GM21528 (cell line): ENCODE results near the gene ANP32B.

Experiments used
- ATAC-seq: cut with Tn5 transposase; IDR thresholded peaks from one replicate; pipeline ENCODE4 v1.9.1; 2021; ENCODE audit warnings: mild to moderate bottlenecking, moderate library complexity; ENCODE audit not compliant: unreplicated experiment, low FRiP score

ANP32B gene

GRCh38 chr9:98020476-98021145 is 37.5 kb downstream of the ANP32B start:
- ATAC-seq: no peak

GRCh38 chr9:98021306-98022040 is 38.3 kb downstream of the ANP32B start:
- no peak for ATAC-seq

GRCh38 chr9:98022447-98022846 is 39.3 kb downstream of the ANP32B start:
- ATAC-seq: no peak

GRCh38 chr9:98024702-98025101 is 41.6 kb downstream of the ANP32B start:
- no peak for ATAC-seq

GRCh38 chr9:98031169-98031568 is 48.0 kb downstream of the ANP32B start:
- no peak for ATAC-seq

GRCh38 chr9:98031935-98032334 is 48.8 kb downstream of the ANP32B start:
- ATAC-seq: no peak

GRCh38 chr9:98034593-98035546 is 51.7 kb downstream of the ANP32B start:
- ATAC-seq: peak; percentile 67

GRCh38 chr9:98037357-98037756 is 54.2 kb downstream of the ANP32B start:
- ATAC-seq: no peak

- ATAC-seq: no peak
Measured at GRCh38 chr9:98038958-98039357, 55.8 kb downstream of the ANP32B start.

- ATAC-seq: no peak
Measured at GRCh38 chr9:98039607-98040017, 56.5 kb downstream of the ANP32B start.

GRCh38 chr9:98040212-98040611 is 57.1 kb downstream of the ANP32B start:
- no peak for ATAC-seq

- ATAC-seq: no peak
Measured at GRCh38 chr9:98043915-98044314, 60.8 kb downstream of the ANP32B start.

- peak; percentile 85 for ATAC-seq
Measured at GRCh38 chr9:98045234-98046179, 62.4 kb downstream of the ANP32B start.

- no peak for ATAC-seq
Measured at GRCh38 chr9:98046180-98046543, 63.0 kb downstream of the ANP32B start.

- ATAC-seq: no peak
Measured at GRCh38 chr9:98047002-98047401, 63.9 kb downstream of the ANP32B start.

GRCh38 chr9:98049288-98050072 is 66.3 kb downstream of the ANP32B start:
- no peak for ATAC-seq

- ATAC-seq: no peak
Measured at GRCh38 chr9:98050351-98050750, 67.2 kb downstream of the ANP32B start.

GRCh38 chr9:98054376-98054951 is 71.3 kb downstream of the ANP32B start:
- no peak for ATAC-seq
